HEK293 (cell line): ENCODE measurements around the gene UTP14A.

Experiments used
- CTCF ChIA-PET: fragments of 350-600 bp; formaldehyde crosslinking; extraction: SDS; loops from one replicate; lab custom pipeline; 2021; ENCODE audit warnings: antibody characterized with exemption; lab: Yijun Ruan, JAX
- POLR2A ChIA-PET: fragments of 300-600 bp; formaldehyde crosslinking; extraction: SDS; loops from one replicate; lab custom pipeline; 2020; ENCODE audit warnings: antibody characterized with exemption, inconsistent platforms; lab: Yijun Ruan, JAX
- H3K27ac ChIP-seq: fragments of 200-500 bp; sonication (Bioruptor generic); 2 replicates; pipeline ENCODE4 v1.5.1; 2014; ENCODE audit warnings: low read depth, low read length, control low read depth, inconsistent platforms; ENCODE audit errors: extremely low read depth
- H3K36me3 ChIP-seq, 2 experiments: fragments of 200-500 bp in 1 of 2; sonication (Bioruptor generic) in 1 of 2; 1 replicate in 1 of 2; 2 replicates in 1 of 2; pipeline ENCODE4 v1.5.1; 2014 to 2017; ENCODE audit warnings: inconsistent platforms in 2 of 2, low read length in 2 of 2; ENCODE audit not compliant: control insufficient read depth in 2 of 2, insufficient read depth in 1 of 2
- H3K4me1 ChIP-seq: fragments of 200-500 bp; sonication (Bioruptor generic); 2 replicates; pipeline ENCODE4 v1.5.1; 2014; ENCODE audit warnings: mild to moderate bottlenecking, low read length, inconsistent platforms; ENCODE audit not compliant: control insufficient read depth, insufficient read depth
- H3K4me3 ChIP-seq: 2 replicates; pipeline ENCODE4 v1.5.1; 2011; ENCODE audit warnings: low read depth, mild to moderate bottlenecking, control low read depth, low read length, moderate library complexity
- H3K9me3 ChIP-seq: fragments of 200-500 bp; sonication (Bioruptor generic); 2 replicates; pipeline ENCODE4 v1.5.1; 2014; ENCODE audit warnings: low read depth, low read length, inconsistent platforms; ENCODE audit not compliant: control insufficient read depth, insufficient read depth
- GFI1B ChIP-seq: fragments of 450-650 bp; formaldehyde crosslinking; IDR thresholded peaks from 2 replicates; pipeline ENCODE4 v1.5.1; 2016; ENCODE audit warnings: missing biosample characterization, missing genetic modification characterization
- GLI2 ChIP-seq: fragments of 450-650 bp; formaldehyde crosslinking; IDR thresholded peaks from 2 replicates; pipeline ENCODE4; 2017; ENCODE audit warnings: missing biosample characterization, missing genetic modification characterization, low read depth, borderline replicate concordance
- HOXC10 ChIP-seq: sonication (generic); formaldehyde crosslinking; IDR thresholded peaks from 2 replicates; pipeline ENCODE4 v1.8.1; 2023; ENCODE audit warnings: mild to moderate bottlenecking, missing genetic modification reagents
- ZNF121 ChIP-seq: fragments of 450-650 bp; formaldehyde crosslinking; IDR thresholded peaks from 2 replicates; pipeline ENCODE4 v1.5.1; 2016; ENCODE audit warnings: missing biosample characterization, missing genetic modification characterization
- ZNF223 ChIP-seq: fragments of 450-650 bp; formaldehyde crosslinking; IDR thresholded peaks from 2 replicates; pipeline ENCODE4 v1.5.1; 2016; ENCODE audit warnings: missing biosample characterization, missing genetic modification characterization
- ZNF280C ChIP-seq: fragments of 450-650 bp; formaldehyde crosslinking; IDR thresholded peaks from 2 replicates; pipeline ENCODE4 v1.5.1; 2016; ENCODE audit warnings: missing biosample characterization, missing genetic modification characterization
- ZNF366 ChIP-seq: fragments of 450-650 bp; formaldehyde crosslinking; conservative IDR thresholded peaks from 2 replicates; pipeline ENCODE4 v1.5.1; 2016; ENCODE audit warnings: missing biosample characterization, missing genetic modification characterization
- ZNF37A ChIP-seq: fragments of 450-650 bp; IDR thresholded peaks from 2 replicates; pipeline ENCODE4 v1.5.1; 2018; ENCODE audit warnings: missing biosample characterization, missing genetic modification characterization
- ZNF433 ChIP-seq: fragments of 450-650 bp; formaldehyde crosslinking; IDR thresholded peaks from 2 replicates; pipeline ENCODE4 v1.5.1; 2016; ENCODE audit warnings: missing biosample characterization, missing genetic modification characterization, low read depth
- ZNF571 ChIP-seq: fragments of 450-650 bp; formaldehyde crosslinking; IDR thresholded peaks from 2 replicates; pipeline ENCODE4 v1.5.0; 2017; ENCODE audit warnings: missing biosample characterization, missing genetic modification characterization

Gene UTP14A

GRCh38 chrX:129953881-129954280 is 47.9 kb downstream of the UTP14A start (continued):
- TF ChIP-seq ZNF280C (tag by site-specific recombination) = no peak
- TF ChIP-seq, all 188 proteins: peak for 0

GRCh38 chrX:129954804-129955203 is 48.8 kb downstream of the UTP14A start:
- H3K27ac ChIP-seq = no peak overlapping the region
- H3K36me3 ChIP-seq = no peaks in the 10 kb centered on the region
- CTCF ChIA-PET = interaction anchor here (0.7 to 1.5 kb wide), 2 partner anchors 29 to 459 kb away, joined by 3 read pairs; no protein-coding TSS in a partner anchor
- H3K9me3 ChIP-seq = no peaks in the 10 kb centered on the region
- no peak for TF ChIP-seq ZNF433 (tag by site-specific recombination)
- no peak for TF ChIP-seq ZNF571
- no peak for TF ChIP-seq GFI1B (tag by site-specific recombination)
- no peaks in the 10 kb centered on the region for H3K4me1 ChIP-seq
- POLR2A ChIA-PET = no interaction called here
- no peak overlapping the region for H3K4me3 ChIP-seq

DNA sequence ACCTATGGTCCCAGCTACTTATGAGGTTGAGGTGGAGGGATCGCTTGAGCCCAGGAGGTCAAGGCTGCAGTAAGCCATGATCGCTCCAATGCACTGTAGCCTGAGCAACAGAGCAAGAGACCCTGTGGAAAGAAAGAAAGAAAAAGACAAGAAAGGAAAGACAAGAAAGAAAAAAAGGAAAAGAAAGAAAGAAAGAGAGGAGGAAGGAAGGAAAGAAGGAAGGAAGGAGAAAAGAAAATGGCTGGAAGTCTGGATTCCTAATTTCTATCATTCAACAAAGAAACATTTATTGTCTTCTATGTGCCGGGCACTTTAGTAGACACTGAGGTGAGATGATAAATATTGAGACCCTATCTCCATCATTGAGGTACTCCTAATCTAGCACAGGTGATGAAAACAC is 49.7 kb downstream of the UTP14A start:
- CTCF ChIA-PET = interaction anchor here (1.5 kb wide), 1 partner anchor 30 kb away, joined by 3 read pairs; no protein-coding TSS in a partner anchor
- H3K4me3 ChIP-seq = no peak overlapping the region
- no peak overlapping the region for H3K27ac ChIP-seq
- H3K9me3 ChIP-seq = no peaks in the 10 kb centered on the region
- TF ChIP-seq GLI2 (tag by site-specific recombination) (no peak), ZNF366 (tag by site-specific recombination) (peak; percentile 84)
- POLR2A ChIA-PET = interaction anchor here (2.0 kb wide), 1 partner anchor 22 kb away, joined by 12 read pairs; no protein-coding TSS in a partner anchor
- H3K4me1 ChIP-seq = no peaks in the 10 kb centered on the region
- no peaks in the 10 kb centered on the region for H3K36me3 ChIP-seq

DNA sequence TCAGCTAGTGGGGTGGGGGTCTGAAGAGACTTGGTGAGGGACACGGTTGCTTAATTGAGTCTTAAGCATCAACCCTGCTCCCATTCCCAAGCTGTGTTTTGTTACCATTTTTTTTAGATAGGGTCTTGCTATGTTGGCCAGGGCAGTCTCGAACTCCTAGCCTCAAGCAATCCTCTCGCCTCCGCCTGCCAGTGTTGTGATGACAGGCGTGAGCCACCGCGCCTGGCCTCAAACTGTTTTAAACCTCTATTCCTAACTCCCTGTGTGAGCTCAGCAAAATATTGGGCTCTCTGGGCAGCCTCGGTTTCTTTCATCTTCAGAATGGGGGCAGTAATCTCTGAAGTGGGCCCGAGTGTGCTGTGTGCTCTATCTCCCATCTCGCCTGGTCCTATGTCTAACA is 50.2 kb downstream of the UTP14A start:
- ChIA-PET CTCF (interaction anchor here (1.5 kb wide), 1 partner anchor 31 kb away, joined by 3 read pairs; no protein-coding TSS in a partner anchor), POLR2A (interaction anchor here (1.2 to 2.0 kb wide), 2 partner anchors 8 to 22 kb away, joined by 3 to 12 read pairs; no protein-coding TSS in a partner anchor)

DNA sequence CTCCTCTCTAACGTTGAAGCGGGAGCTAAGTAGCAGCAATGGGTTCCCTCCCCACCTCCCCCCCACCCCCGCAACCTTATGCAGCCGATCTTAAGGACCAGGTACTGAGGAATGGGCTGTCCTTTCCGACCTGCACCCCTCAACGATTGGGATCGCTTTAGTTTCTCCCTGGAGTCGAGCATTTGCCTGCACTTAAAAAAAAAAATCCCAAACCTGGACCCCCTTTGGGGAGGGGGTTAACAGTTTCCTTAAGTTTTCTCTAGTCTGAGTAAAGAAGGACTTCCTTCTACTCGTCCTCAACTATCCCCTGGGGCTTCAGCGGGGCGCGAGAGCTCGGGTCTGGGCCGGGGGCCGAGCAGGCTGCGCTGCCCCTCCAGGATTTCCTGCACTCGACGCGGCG is 50.8 kb downstream of the UTP14A start:
- Histone ChIP-seq H3K36me3 (no peaks in the 10 kb centered on the region), H3K4me1 (peaks cover 2% of the 10 kb centered on the region; the same call in 1 of the 2 replicates), H3K27ac (no peak overlapping the region), H3K9me3 (no peaks in the 10 kb centered on the region), H3K4me3 (no peak overlapping the region)
- CTCF ChIA-PET = interaction anchor here (1.0 kb wide), 2 partner anchors 32 to 82 kb away, joined by 3 read pairs; no protein-coding TSS in a partner anchor
- POLR2A ChIA-PET = interaction anchor here (1.2 to 2.0 kb wide), 4 partner anchors 9 to 26 kb away, joined by 3 to 18 read pairs (median 8); partner anchors contain the start of gene BCORL1
- peak; percentile 85 for TF ChIP-seq ZNF223 (tag by site-specific recombination)
- TF ChIP-seq ZNF37A (tag by site-specific recombination) = no peak

More for the DNA sequence above, 50.2 kb downstream of the UTP14A start:
- Histone ChIP-seq H3K4me3 (no peak overlapping the region), H3K9me3 (no peaks in the 10 kb centered on the region), H3K4me1 (no peaks in the 10 kb centered on the region), H3K27ac (no peak overlapping the region), H3K36me3 (no peaks in the 10 kb centered on the region)
- TF ChIP-seq HOXC10 (CRISPR knock-in tag) (no peak), ZNF121 (tag by site-specific recombination) (peak; percentile 95)
